NOMO-1 (cell line): ENCODE measurements around the gene IPCEF1.

Experiments
- DNase-seq, 2 experiments: peaks; one replicate each; lab custom pipeline; 2025; ENCODE audit not compliant: unreplicated experiment in 2 of 2; lab: John Stamatoyannopoulos, UW

The IPCEF1 gene

GRCh38 chr6:154123155-154123956, 233.2 kb downstream of the IPCEF1 start:
- no peak for DNase-seq

GRCh38 chr6:154122195-154122925, 234.2 kb downstream of the IPCEF1 start:
- DNase-seq, result no peak

- no peak for DNase-seq
Observed at GRCh38 chr6:154117485-154117884, 239.1 kb downstream of the IPCEF1 start.

GRCh38 chr6:154113392-154113791, 243.2 kb downstream of the IPCEF1 start:
- no peak for DNase-seq

- no peak for DNase-seq
Observed at GRCh38 chr6:154112181-154112809, 244.3 kb downstream of the IPCEF1 start.

- DNase-seq, result no peak
Observed at GRCh38 chr6:154111025-154111424, 245.6 kb downstream of the IPCEF1 start.

GRCh38 chr6:154106251-154106650, 250.4 kb downstream of the IPCEF1 start:
- no peak for DNase-seq
